HG03575 (cell line): ENCODE data around the gene CHRM4.

ENCODE experiments used
- ATAC-seq: cut with Tn5 transposase; IDR thresholded peaks from one replicate; pipeline ENCODE4 v1.9.1; 2021; ENCODE audit not compliant: unreplicated experiment, insufficient number of reproducible peaks, low FRiP score; ENCODE audit errors: extremely low read depth

The CHRM4 gene

GRCh38 chr11:46337626-46338345 lies 53.8 kb downstream of the CHRM4 start:
- no peak for ATAC-seq

- no peak for ATAC-seq
These were observed 54.9 kb downstream of the CHRM4 start for GRCh38 chr11:46336563-46337180.

GRCh38 chr11:46335890-46336562 lies 55.5 kb downstream of the CHRM4 start:
- ATAC-seq, result no peak

- no peak for ATAC-seq
These were observed 56.3 kb downstream of the CHRM4 start for GRCh38 chr11:46335271-46335670.

- no peak for ATAC-seq
These were observed 57.4 kb downstream of the CHRM4 start for GRCh38 chr11:46334211-46334610.
